Smooth muscle cell (in vitro differentiated cells): ENCODE data around the gene CENPP. TPM values are rescaled to one million over a fixed set of nuclear protein-coding genes. Genes with fewer than 3 reads are reported as not detected.
A peak's percentile ranks its signal among the peaks of the same experiment; 100 is the strongest.

Experiments used
- DNase-seq: peaks from one replicate; lab custom pipeline; 2025; ENCODE audit not compliant: unreplicated experiment; lab: John Stamatoyannopoulos, UW
- H2AFZ ChIP-seq: fragments of 200-600 bp; sonication (generic); 2 replicates; pipeline ENCODE4 v1.6.0; 2016; ENCODE audit warnings: antibody characterized with exemption, low read depth, mild to moderate bottlenecking
- H3F3A ChIP-seq: fragments of 200-600 bp; sonication (generic); 2 replicates; pipeline ENCODE4 v1.6.0; 2017; ENCODE audit warnings: antibody characterized with exemption, low read depth
- H3K27ac ChIP-seq: fragments of 200-600 bp; sonication (generic); 2 replicates; pipeline ENCODE4 v1.5.1; 2016; ENCODE audit warnings: low read depth, mild to moderate bottlenecking
- H3K27me3 ChIP-seq: fragments of 200-600 bp; sonication (generic); 2 replicates; pipeline ENCODE4 v1.6.1; 2016; ENCODE audit warnings: low read depth, mild to moderate bottlenecking
- H3K36me3 ChIP-seq: fragments of 200-600 bp; sonication (generic); 2 replicates; pipeline ENCODE4 v1.5.1; 2016; ENCODE audit warnings: low read depth
- H3K4me1 ChIP-seq: fragments of 200-600 bp; sonication (generic); 2 replicates; pipeline ENCODE4 v1.5.1; 2016; ENCODE audit warnings: low read depth
- H3K4me2 ChIP-seq: fragments of 200-600 bp; sonication (generic); 2 replicates; pipeline ENCODE4 v1.6.0; 2016; ENCODE audit warnings: mild to moderate bottlenecking
- H3K4me3 ChIP-seq: fragments of 200-600 bp; sonication (generic); 2 replicates; pipeline ENCODE4 v1.5.1; 2016; ENCODE audit warnings: mild to moderate bottlenecking
- H3K79me2 ChIP-seq: fragments of 200-600 bp; sonication (generic); 2 replicates; pipeline ENCODE4 v1.6.0; 2016; ENCODE audit warnings: low read depth, mild to moderate bottlenecking
- H3K9ac ChIP-seq: fragments of 200-600 bp; sonication (generic); 2 replicates; pipeline ENCODE4 v1.6.0; 2016; ENCODE audit warnings: low read depth
- H3K9me3 ChIP-seq: fragments of 200-600 bp; sonication (generic); replicated peaks from 2 replicates; pipeline ENCODE4 v1.5.1; 2016; ENCODE audit warnings: low read depth
- H4K20me1 ChIP-seq: fragments of 200-600 bp; sonication (generic); 2 replicates; pipeline ENCODE4 v1.6.0; 2016; ENCODE audit warnings: low read depth
- WGBS: methylation state at CpG from one replicate; pipeline ENCODE4 v1.1.7; 2016; ENCODE audit warnings: low lambda C conversion rate; 5-methylcytosine and 5-hydroxymethylcytosine counted together
- polyA plus RNA-seq: library from polyadenylated mRNA; unstranded; fragments of >200 nt; fragmentation: Nextera tagmentation; extraction: Ambion mirVana; gene quantifications from 2 replicates; pipeline ENCODE4 v1.2.1, GENCODE V29; 2016
- total RNA-seq: library from RNA; depleted of rRNA; stranded (reverse); fragments of >200 nt; gene quantifications from 2 replicates; pipeline ENCODE4 v1.2.3, GENCODE V29; 2014
- TF ChIP-seq, protein P1 (sequence below): fragments of 200-600 bp; sonication (generic); IDR thresholded peaks from 2 replicates; pipeline ENCODE4 v1.5.1; 2017; ENCODE audit warnings: borderline replicate concordance, mild to moderate bottlenecking, antibody characterized with exemption; ENCODE audit not compliant: insufficient read depth, poor library complexity, severe bottlenecking

The CENPP gene
- total and polyA plus RNA-seq, 2 experiments from 2014 or later = 4.2 to 17.5 TPM

DNA sequence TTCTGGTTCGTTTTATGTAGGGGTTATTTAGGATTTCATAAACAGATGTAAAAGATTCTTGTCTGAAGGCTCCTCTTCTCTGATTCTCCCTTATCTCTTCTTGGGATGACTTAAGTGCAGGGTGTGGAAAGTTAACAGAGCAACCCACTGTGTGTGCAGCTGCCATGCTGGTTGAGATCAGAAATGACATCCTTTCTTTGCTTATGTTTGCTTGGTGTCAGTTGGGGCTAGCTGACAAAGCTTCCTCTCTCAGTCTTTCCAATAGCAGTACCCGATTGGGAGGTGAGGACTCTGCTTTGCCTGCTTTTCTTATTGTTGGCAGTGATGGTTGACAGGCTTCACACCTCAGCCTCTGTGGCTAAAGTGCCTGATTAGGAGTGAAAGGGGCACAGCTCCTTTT, 52.1 kb downstream of the CENPP start:
- Histone ChIP-seq H3K4me3 (no peak overlapping the region), H3K79me2 (no peaks in the 10 kb centered on the region), H3K4me1 (peaks cover 12% of the 10 kb centered on the region), H4K20me1 (no peaks in the 10 kb centered on the region), H3K9ac (no peak overlapping the region), H3K4me2 (no peak overlapping the region), H3F3A (no peaks in the 10 kb centered on the region), H3K27ac (peak overlapping the region; percentile 34), H3K36me3 (peaks cover 4% of the 10 kb centered on the region), H3K27me3 (no peaks in the 10 kb centered on the region), H3K9me3 (no peaks in the 10 kb centered on the region), H2AFZ (peak overlapping the region; percentile 35)
- 22% methylated on average over 2 of the region's 2 CpGs for WGBS
- TF ChIP-seq, protein P1, sequence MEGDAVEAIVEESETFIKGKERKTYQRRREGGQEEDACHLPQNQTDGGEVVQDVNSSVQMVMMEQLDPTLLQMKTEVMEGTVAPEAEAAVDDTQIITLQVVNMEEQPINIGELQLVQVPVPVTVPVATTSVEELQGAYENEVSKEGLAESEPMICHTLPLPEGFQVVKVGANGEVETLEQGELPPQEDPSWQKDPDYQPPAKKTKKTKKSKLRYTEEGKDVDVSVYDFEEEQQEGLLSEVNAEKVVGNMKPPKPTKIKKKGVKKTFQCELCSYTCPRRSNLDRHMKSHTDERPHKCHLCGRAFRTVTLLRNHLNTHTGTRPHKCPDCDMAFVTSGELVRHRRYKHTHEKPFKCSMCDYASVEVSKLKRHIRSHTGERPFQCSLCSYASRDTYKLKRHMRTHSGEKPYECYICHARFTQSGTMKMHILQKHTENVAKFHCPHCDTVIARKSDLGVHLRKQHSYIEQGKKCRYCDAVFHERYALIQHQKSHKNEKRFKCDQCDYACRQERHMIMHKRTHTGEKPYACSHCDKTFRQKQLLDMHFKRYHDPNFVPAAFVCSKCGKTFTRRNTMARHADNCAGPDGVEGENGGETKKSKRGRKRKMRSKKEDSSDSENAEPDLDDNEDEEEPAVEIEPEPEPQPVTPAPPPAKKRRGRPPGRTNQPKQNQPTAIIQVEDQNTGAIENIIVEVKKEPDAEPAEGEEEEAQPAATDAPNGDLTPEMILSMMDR = no peak
- no peak for DNase-seq

DNA sequence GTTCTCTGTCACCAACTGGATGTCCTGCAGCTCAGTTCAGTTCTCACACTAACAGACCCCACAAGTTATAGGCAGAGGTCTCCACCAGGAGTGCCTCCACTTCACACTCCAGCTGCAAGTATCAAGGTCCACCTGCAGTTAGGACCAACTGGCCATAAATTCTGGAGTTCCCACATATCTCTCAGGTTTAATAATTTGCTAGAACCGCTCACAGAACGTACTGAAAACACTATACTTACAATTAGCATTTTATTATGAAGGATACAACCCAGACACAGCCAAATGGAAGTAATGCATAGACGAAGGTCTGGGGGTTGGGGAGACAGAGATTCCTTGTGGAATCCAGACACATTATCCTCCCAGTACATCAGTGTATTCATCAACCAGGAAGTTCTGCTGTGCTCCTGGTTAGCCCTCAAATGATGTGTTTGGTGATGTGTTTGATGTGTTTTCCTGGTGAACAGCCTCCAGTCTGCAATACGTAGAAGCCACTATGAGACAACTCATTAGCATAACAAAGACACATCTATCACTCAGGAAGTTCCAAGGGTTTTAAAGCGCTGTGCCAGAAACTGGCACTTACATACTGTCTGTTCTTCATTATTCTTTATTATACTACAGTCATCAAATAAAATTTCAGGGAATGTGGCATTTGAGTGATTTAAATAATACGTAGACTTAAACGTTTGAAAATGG, 53.3 kb downstream of the CENPP start:
- Histone ChIP-seq H3K79me2 (no peaks in the 10 kb centered on the region), H3K36me3 (peaks cover 4% of the 10 kb centered on the region), H3K27ac (peak overlapping the region; percentile 20), H3K27me3 (no peaks in the 10 kb centered on the region), H3K4me1 (peaks cover 12% of the 10 kb centered on the region), H3K9ac (no peak overlapping the region), H3K9me3 (no peaks in the 10 kb centered on the region), H3K4me2 (peak overlapping the region; percentile 4), H3K4me3 (no peak overlapping the region), H4K20me1 (no peaks in the 10 kb centered on the region), H3F3A (no peaks in the 10 kb centered on the region), H2AFZ (no peak overlapping the region)
- WGBS = 26% methylated on average over 7 of the region's 7 CpGs
- no peak for DNase-seq
- TF ChIP-seq, protein P1 = no peak

DNA sequence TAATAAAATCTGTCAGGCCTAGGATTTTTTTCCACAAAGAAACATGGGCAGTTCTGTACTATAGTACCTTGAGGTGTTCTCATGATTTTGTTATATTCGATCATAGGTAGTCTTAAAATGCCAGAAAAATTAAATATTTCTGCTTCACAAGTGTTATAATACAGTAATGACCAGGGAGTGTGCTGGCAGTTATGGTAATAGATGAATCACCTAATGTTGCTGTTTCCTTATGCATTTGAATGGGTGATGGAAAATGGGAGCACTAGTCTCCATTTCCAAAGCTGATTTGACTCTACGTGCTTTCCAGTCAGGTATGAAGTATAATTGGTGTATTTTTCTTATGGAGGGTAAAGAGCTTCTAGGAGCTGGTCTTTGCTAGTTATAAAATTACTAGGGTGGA, 54.9 kb downstream of the CENPP start:
- Histone ChIP-seq H3K9ac (no peak overlapping the region), H3K36me3 (peaks cover 4% of the 10 kb centered on the region), H4K20me1 (no peaks in the 10 kb centered on the region), H3K4me2 (no peak overlapping the region), H3F3A (no peaks in the 10 kb centered on the region), H3K9me3 (no peaks in the 10 kb centered on the region), H2AFZ (no peak overlapping the region), H3K27ac (no peak overlapping the region), H3K4me1 (peaks cover 12% of the 10 kb centered on the region), H3K79me2 (no peaks in the 10 kb centered on the region), H3K27me3 (no peaks in the 10 kb centered on the region), H3K4me3 (no peak overlapping the region)
- DNase-seq = no peak
- 97% methylated on average over 2 of the region's 2 CpGs for WGBS
- TF ChIP-seq, protein P1 = no peak

DNA sequence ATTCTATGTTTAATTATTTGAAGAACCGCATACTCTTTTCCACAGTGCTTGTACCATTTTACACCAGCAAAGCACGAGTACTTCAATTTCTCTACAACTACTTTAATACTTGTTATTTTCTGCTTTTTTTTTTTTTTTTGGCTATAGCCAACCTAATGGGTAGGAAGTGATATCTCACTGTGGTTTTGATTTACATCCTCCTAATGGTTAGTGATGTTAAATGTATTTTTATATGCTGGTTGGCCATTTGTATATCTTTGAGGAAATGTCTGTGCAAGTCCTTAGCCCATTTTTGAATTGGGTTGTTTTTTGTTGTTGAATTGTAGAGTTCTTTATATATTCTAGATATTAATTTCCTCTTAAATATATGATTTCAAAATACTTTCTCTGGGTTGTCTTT, 56.0 kb downstream of the CENPP start:
- no peaks in the 10 kb centered on the region for H3K27me3 ChIP-seq
- H3K36me3 ChIP-seq = no peaks in the 10 kb centered on the region
- peaks cover 12% of the 10 kb centered on the region for H3K4me1 ChIP-seq
- H3K4me2 ChIP-seq = no peak overlapping the region
- no peak overlapping the region for H2AFZ ChIP-seq
- no peak overlapping the region for H3K4me3 ChIP-seq
- H4K20me1 ChIP-seq = no peaks in the 10 kb centered on the region
- no peak overlapping the region for H3K9ac ChIP-seq
- TF ChIP-seq, protein P1 = no peak
- DNase-seq = no peak
- no peaks in the 10 kb centered on the region for H3F3A ChIP-seq
- no peaks in the 10 kb centered on the region for H3K79me2 ChIP-seq
- no peaks in the 10 kb centered on the region for H3K9me3 ChIP-seq
- H3K27ac ChIP-seq = no peak overlapping the region
- WGBS = 96% methylated on average over 2 of the region's 2 CpGs
